ENCODE results near the gene TCEA2.
"Not testable (repeated sequence)": the region's sequence is repeated elsewhere in the genome, so short reads cannot be mapped to it uniquely, and the experiment has no call there.

TCEA2 gene

GRCh38 chr20:64080013-64080812, 17.2 kb downstream of the TCEA2 start, which contains the start of gene OPRL1:
OPRL1 (plus strand) TSS chr20:64080082; CDS start chr20:64092721, 12,639 bp downstream.
- no peak for DNase-seq

- DNase-seq, result no peak
Measured at GRCh38 chr20:64080813-64081623, 18.0 kb downstream of the TCEA2 start.

DNA sequence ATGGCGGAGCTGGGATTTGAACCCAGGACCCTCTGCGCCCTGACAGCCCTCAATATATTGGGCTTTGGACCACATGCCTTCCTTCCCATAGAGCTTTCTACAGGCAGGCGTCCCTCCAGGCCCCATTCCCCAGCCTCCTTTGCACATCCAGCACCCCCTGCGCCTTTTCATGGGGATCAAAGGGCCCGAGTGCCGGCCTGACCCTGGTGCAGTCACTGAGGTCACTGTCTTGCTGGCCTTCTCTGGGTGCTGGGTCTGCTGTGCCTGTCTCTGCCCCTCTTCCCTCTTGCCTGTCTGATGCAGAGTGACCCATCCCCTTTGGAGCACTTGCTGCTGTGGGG, 18.6 kb downstream of the TCEA2 start:
- DNase-seq, result no peak

DNA sequence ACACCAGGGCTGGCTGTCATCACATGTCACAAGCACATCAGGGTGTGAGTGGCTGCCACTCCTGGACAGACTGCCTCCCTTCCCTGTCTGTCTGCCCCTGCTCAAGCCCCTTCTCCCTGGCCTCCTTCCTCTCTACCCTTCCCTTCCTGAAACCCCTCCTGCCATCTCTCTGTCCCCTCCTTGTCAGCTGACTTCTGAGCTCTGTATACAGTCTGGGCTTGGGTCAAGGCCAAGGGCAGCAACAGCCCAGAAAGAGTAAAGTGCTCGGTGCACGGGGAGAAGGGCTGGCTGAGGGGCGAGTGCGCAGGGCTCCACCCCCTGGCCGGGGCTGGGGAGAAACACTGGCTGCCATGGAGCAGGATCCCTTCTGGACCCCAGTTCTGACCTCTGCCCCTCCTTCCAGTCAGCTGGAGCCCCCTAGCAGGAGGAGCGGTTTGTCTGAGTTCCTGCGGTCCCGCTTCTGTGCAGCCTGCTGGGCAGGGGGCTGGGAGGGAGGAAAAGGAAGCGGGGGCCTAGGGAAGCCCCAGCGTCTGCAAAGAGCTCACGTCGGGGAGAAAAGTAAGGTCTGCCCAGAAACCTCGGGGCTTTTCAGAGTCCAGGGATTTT, 19.2 kb downstream of the TCEA2 start:
- no peak for DNase-seq

DNA sequence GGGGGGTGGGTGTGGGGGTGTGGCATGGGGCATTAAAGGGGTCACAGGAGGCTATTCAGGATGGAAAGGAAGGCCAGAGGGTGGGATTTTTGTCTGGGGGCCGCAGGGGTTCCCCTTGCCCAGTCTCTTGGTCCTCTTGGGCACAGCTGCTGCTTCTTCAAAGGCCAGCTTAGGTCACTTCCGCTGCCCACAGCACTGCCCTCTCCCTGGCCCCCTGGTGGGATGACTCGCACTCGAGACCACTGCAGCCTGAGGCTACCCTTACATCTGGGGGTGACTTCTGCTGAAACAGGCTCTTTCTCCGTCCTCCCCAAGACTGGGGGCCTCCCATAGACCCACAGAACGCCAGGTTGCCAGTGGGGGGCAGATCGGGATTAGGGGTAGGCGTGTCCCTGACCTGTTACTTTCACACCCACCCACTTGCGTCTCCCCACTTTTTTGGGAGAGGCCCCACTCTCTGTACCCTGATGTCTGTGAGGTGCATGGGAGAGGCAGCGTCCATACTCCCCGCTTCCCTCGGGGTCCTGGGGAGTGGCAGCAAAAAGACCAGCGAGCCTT, 19.9 kb downstream of the TCEA2 start:
- no peak for DNase-seq

- DNase-seq, result peak; percentile 13
Measured at GRCh38 chr20:64083378-64083803, 20.4 kb downstream of the TCEA2 start.

- DNase-seq, result no peak
Measured at GRCh38 chr20:64083804-64084684, 21.0 kb downstream of the TCEA2 start, which contains the start of gene LKAAEAR1. LKAAEAR1 (minus strand) TSS chr20:64084398; CDS start chr20:64084219, 179 bp downstream.

GRCh38 chr20:64084685-64085152, 21.7 kb downstream of the TCEA2 start:
- no peak for DNase-seq

- DNase-seq, result no peak
Measured at GRCh38 chr20:64086801-64087200, 23.8 kb downstream of the TCEA2 start.

GRCh38 chr20:64087226-64087825, 24.3 kb downstream of the TCEA2 start:
- DNase-seq, result not testable (repeated sequence)

- DNase-seq, result not testable (repeated sequence)
Measured at GRCh38 chr20:64088586-64088985, 25.6 kb downstream of the TCEA2 start.

DNA sequence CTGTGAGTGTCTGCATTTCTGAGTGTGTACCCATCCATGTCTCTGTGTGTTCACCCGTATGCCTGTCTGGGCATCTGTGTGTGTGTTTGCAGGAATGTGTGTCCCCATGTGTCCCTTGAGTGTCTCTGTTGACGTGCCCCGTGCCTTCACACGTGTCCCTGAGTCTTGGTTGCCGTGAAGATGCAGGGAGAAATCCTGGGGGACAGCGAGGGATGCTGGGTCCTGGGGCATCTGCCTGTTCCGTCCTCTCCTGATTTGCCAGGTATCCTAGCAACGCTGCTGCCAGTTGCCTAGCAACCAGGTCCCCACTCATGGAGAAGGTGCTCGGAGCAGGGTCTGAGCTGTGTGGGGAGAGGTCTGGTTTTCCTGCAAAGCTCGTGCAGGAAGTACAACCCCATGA, 27.2 kb downstream of the TCEA2 start:
- DNase-seq, result peak; percentile 47

DNA sequence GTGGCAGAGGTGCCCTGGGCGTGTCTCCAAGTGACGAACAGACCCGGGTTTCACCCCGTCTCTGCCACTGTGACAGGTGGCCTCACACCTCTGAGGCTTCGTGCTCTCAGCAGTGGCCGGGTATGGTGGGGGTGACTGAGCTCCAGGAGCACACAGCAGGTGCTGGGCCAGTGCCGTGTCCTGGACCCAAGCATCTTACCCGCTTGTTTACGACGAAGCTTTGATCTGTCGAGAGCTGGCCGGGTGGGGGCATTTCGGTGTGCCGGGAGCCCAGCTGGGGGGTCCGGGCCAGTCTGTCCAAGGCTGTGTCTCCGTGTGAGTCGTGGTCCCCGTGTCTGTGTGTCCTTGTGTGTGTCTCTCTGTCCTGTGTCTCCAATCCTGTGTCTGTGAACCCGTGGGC, 28.3 kb downstream of the TCEA2 start:
- no peak for DNase-seq

DNA sequence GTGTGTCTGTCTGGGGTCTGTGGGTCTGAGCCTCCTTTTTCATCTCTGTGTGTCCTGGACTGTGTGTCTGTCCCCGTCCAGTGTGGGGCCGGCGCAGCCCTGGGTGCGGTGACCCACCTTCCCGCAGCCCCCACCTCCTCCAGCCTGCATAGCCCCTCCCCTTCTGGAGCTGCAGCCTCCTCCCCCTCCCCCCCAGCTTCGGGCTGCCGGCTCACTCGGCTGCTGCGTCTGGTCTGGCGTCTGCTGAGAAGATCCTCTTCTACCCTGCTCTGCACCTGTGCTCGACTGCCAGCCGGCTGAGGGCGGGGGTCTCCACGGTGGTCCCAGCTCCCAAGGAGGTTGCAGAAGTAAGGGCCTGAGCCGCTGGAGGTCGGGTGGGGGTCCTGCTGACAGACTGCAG, 28.8 kb downstream of the TCEA2 start:
- DNase-seq, result no peak

DNA sequence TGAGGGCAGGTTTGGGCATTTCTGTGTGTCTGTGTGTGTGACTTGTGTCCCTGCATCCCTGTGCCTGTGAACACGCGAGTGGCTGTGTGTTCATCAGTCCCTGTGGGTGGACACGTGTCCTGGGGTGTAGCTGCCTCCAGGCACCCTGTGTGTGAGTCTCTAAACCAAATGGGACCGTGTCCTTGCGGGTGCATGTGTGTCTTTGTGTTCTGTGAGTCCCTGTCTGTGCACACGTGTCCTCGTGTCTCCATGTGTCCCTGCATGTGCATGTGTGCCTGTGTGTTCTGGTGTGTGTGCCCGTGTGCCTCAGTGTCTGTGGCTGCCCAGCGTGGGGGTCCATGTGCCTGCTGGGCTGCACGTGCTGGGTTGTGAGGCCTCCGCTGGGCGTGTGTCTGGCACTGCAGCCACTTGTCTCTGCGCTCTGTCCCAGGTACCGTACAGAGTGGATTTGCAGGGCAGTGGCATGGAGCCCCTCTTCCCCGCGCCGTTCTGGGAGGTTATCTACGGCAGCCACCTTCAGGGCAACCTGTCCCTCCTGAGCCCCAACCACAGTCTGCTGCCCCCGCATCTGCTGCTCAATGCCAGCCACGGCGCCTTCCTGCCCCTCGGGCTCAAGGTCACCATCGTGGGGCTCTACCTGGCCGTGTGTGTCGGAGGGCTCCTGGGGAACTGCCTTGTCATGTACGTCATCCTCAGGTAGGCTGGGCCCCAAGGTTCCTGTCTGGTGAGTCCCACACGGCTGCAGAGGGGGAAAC, 29.4 kb downstream of the TCEA2 start:
- no peak for DNase-seq

- DNase-seq, result no peak
Measured at GRCh38 chr20:64093013-64093503, 30.1 kb downstream of the TCEA2 start.

- DNase-seq, result no peak
Measured at GRCh38 chr20:64095455-64095854, 32.5 kb downstream of the TCEA2 start.

GRCh38 chr20:64095927-64096326, 32.9 kb downstream of the TCEA2 start:
- DNase-seq, result no peak

- no peak for DNase-seq
Measured at GRCh38 chr20:64096535-64096934, 33.5 kb downstream of the TCEA2 start.

- DNase-seq, result no peak
Measured at GRCh38 chr20:64098471-64099013, 35.5 kb downstream of the TCEA2 start.
